IgD-negative memory B cell (primary cell): ENCODE results near the gene ZNF432. TPM values are rescaled to one million over a fixed set of nuclear protein-coding genes. Genes with fewer than 3 reads are reported as not detected.

Source experiments
- polyA plus RNA-seq: library from polyadenylated mRNA; unstranded; fragments of 300-500 nt; fragmentation: Illumina TruSeq; gene quantifications from one replicate; pipeline ENCODE4 v1.2.3, GENCODE V29; 2021

ZNF432 gene
- polyA plus RNA-seq, 1 donor from 2014 or later = 4.4 TPM

Other genes with a start within 250 kb of the ZNF432 start
- 4.4 TPM for gene ZNF577, start 160.9 kb downstream of the ZNF432 start, polyA plus RNA-seq
- 9.8 TPM for gene ZNF649, start 143.8 kb downstream of the ZNF432 start, polyA plus RNA-seq
- 4.6 TPM for gene ZNF613, start 121.4 kb downstream of the ZNF432 start, polyA plus RNA-seq
- gene ZNF350, start 62.0 kb downstream of the ZNF432 start, polyA plus RNA-seq = 18.9 TPM
- 8.4 TPM for gene ZNF615, start 40.6 kb downstream of the ZNF432 start, polyA plus RNA-seq
- 5.0 TPM for gene ZNF614, start 20.5 kb downstream of the ZNF432 start, polyA plus RNA-seq
- 4.5 TPM for gene ZNF841, start 46.9 kb upstream of the ZNF432 start, polyA plus RNA-seq
- gene ZNF616, start 91.1 kb upstream of the ZNF432 start, polyA plus RNA-seq = 5.8 TPM
- 14.0 TPM for gene ZNF836, start 122.8 kb upstream of the ZNF432 start, polyA plus RNA-seq
- gene PPP2R1A, start 141.2 kb upstream of the ZNF432 start, polyA plus RNA-seq = 204 TPM
- 54.8 TPM for gene ZNF766, start 220.7 kb upstream of the ZNF432 start, polyA plus RNA-seq
- 24.7 TPM for gene ZNF480, start 248.3 kb upstream of the ZNF432 start, polyA plus RNA-seq